Stimulated activated CD8-positive, alpha-beta memory T cell treated with anti-CD3 and anti-CD28 coated beads, Interleukin-4, amount 100 ng/mL, for 1 hour (primary cell): ENCODE data around the gene XIRP1.

Experiments used
- DNase-seq, 2 donors: peaks; one replicate each; pipeline ENCODE4 v3.0.0-alpha.2; 2020; ENCODE audit warnings: low read depth in 2 of 2, low spot score in 1 of 2

XIRP1 gene

DNA sequence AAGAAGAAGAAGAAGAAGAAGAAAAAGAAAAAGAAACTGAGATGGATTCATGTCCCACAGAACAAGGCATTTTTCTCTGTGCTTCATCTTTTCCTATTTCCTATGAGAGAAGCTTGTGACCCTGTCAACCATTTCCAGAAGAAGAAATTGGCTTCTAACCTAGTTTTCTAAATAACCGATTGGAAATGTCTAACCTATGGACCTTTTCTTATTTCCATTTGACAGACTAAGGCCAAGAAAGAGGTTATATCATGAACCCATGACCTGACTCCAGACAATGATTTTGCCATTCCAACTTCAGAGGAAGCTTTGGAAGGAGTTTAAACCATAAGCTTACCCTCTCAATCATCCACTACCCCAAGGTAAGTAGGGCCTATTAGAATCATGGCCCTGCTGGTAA, 22.7 kb downstream of the XIRP1 start:
- DNase-seq = no peak

GRCh38 chr3:39168156-39168780, 24.1 kb downstream of the XIRP1 start:
- DNase-seq = no peak

DNA sequence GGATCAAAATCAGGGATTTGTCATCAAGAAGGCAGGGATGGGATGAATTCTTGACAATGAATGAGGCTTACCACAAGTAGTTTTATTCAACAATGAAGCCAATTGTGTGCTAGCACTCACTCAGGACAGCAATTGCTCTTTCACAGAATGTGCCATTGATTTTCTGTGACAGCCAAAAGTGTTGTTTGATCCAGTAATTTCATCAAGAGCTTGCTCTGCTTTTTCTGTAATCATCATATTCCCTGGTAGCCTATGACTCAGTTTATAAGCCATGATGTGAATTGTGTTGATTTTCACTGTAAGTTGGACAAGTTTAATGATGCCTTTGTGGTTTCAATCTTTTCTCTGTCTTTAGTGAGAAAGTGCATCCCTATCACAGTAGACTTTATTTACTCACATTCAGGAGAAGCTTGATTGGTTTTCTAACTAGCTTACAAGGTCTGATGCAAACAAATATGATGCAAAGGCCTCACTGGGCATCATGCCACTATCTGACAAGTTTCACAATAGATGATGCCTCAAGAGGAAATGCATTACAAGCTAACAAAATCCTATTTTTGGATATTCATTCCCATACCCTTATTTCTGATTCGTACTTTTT, 25.4 kb downstream of the XIRP1 start:
- DNase-seq = no peak

GRCh38 chr3:39166134-39166710, 26.2 kb downstream of the XIRP1 start:
- DNase-seq = no peak

DNA sequence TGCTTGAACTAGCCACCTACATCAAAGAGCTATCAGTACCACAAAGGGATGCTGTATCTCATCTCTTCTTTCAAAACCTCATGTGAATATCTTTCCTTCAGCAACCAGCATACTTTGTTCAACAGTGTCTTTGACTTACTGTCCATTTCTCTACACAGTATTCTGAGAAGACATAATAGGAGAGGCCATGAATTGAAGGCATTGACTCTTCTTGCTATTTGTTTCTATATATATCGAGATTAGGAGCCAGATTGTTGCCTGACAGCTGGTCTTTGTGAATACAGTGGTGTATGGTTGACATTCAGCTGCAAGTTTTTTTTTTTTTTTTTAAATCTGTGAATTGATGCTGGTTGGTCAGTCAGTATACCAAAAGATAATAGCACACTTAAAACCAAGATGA, 26.9 kb downstream of the XIRP1 start:
- no peak for DNase-seq

GRCh38 chr3:39164414-39164813, 28.0 kb downstream of the XIRP1 start:
- DNase-seq = no peak

DNA sequence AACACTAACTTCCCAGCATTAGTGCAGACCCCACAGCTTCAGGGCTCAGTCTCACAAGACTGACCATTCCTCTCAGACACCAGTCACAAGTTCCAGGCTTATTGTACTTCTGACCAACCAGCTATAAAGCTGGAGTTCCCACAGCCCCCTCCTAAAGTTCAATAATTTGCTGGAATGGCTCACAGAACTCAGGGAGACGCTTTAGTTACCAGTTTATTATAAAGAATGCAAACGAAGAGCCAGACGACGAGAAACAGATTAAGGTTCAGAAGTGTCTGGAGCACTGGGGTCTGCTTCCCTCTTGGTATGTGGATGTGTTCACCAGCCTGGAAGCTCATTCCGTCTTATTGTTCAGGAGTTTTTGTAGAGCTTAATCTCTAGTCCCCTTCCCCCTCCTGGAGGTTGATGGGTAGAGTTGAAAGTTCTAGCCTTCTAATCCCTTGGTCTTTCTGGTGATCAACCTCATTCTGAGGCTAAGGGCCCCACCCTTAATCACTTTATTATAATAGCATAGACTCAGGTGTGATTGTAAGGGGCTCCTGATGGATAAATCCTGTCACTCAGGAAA, 34.2 kb downstream of the XIRP1 start:
- no peak for DNase-seq

DNA sequence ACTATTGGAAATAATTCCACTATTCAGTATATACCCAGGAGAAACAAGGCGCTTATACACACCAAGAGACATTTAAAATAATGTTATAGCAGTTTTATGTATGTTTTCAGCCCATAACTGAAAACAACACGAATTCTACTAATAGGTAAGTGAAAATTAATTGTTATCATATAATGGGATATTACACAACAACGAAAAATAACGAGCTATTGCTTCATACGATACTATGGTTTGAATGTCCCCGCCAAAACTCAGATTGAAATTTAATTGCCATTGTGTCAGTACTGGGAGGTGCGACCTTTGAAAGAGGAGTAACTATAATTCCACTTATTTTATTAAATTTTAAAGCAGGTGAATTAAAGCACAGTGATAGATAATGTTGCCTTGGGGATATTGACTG, 35.0 kb downstream of the XIRP1 start:
- DNase-seq = no peak

DNA sequence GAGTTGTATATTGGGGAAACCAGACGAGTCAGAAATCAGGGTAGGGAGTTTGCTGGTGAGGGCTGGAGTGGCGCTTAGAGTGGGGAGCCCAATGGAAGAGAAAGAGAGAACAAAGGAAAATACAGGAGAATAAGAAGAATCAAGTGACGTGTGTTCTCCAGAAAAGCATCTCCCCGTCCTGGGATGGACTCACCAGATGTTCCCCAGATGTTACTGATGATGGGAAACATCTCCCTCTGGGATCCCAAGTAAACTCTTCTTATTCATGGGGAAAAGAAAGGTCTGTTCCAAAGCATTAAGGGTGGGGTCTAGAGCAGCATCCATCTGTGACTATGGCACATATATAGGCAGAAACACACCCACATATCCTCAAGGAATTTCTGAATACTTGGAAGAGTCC, 36.0 kb downstream of the XIRP1 start:
- DNase-seq = no peak

- no peak for DNase-seq
Observed at GRCh38 chr3:39154280-39155021, 37.9 kb downstream of the XIRP1 start.

- DNase-seq = no peak
Observed at GRCh38 chr3:39153977-39154279, 38.5 kb downstream of the XIRP1 start.

DNA sequence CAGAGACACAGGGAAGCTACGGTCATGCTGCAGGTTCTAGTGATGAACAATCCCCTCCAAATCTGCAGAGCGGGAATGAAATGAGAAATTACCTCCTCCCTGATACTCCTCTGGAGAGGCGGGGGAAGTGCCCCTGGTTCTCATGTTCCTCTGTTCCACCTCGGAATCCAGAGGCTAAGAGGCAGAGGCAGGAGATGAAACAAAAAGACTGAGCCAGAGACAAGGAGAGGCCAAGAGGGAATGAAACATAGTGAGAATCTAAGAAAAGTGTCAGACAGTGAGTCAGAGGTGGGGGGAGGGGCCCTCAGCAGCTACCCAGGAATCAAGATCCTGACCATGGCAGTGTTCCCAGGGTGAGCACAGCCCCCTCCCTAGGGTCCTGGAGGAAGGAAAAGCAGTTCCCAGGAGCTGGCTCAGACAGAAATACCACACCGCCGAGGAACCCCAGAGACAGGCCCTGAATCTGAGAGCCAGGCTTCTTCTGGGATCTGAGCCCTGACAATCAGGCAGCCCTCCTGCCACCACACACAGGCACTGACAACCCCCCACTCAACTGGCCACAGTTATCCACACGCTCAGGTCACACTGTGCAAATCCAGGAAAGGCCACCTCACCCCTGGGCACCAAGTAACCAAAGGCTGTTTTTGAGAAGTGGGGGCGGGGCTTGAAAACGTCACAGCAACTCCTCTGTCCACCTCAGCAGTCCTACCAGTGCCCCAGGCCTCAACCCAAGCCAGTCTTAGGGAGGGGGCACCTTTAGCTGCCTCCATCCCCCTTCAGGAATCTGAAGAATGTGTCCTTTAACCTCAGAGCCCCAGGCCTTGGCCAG, 41.4 kb downstream of the XIRP1 start:
- no peak for DNase-seq

DNA sequence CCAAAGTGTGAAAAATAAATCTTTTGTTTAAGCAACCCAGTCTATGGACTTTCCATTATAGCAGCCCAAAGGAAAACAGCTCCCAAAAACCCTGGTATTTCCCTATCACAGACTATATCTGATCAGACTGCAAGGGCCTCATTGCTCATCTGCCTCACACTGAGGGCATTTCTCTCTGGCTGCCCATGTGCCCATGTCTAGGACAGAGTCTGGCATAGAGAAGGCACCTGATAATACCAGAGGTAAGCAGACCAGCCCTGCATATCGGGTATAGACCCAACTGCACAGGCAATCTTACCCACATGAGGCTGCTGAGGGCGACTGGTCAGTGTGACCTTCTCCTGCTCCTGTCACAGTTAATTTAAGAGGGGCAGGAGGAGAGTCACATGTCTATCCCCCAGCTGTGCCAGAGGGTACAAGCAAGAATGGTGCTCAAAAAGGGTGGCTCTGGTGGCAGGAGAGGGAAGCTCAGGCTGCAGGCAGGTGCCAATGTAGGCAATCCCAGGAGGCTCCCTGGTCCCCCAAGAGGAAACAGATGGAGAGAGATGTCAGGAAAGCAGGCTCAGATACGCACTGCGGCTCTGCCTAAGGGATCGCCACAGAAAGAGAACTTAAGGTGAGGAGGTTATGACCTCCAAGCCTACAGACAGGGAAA, 42.1 kb downstream of the XIRP1 start:
- no peak for DNase-seq

GRCh38 chr3:39149498-39150147, 42.8 kb downstream of the XIRP1 start:
- DNase-seq = no peak

GRCh38 chr3:39149059-39149455, 43.3 kb downstream of the XIRP1 start:
- no peak for DNase-seq

DNA sequence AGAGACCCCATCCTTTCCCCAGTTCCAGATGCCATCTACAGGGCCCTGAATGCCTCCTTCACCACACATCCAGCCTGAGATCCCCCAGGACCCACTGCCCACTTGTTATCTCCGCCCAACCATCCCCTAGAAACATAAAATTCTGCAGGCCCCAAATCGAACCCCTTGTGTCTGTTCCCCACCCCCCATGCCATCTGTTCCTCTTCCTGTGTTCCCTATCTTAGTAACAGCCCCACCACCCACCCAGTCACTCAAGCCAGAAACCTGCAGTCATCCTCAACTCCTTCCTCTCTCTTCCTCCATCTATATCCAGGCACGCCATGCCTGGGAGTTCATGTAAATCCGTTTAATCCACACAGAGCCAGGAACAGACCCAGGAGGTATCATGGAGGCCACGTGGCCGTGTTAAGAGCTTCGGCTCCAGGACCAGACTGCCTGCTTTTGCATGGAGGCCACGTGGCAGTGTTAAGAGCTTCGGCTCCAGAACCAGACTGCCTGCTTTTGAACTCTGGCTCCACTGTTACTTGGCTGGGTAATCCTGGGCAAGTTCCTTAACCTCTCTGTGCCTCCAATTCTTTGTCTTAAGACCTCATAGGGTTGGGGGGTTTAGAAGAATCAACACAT, 43.8 kb downstream of the XIRP1 start:
- no peak for DNase-seq

DNA sequence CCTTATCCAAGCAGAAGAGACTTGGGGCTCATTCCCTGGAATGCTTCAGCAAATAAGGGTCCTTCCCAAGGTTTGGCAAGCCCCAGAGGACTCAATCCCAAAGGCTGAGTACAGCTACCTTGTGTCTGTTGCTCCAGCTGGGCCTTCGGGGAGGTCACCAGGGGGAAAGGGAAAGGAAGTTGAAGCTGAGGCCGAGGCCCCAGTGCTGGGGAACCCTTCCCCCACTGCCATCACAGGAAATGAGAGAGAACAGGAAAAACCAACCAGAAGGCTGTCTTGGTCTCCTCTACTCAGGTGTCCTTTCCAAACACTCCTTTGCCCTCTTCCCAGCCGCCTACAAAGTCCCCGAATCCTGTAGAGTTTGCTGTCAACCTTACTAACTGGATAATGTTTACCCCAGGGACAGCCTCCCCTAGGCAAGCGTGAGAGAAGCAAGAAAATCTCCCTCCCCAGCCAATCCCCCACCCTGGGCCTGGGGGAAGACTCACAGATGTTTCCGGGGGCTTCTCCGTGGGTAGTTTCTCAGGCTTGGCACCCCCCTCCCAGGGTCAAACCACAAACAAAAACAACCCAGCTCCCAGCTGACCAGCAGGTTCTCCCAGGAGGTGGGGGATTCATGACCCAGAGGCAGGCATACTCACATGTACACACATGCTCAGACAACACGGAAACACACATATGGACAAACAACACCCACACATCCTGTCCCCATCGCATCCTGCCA, 44.5 kb downstream of the XIRP1 start:
- no peak for DNase-seq

GRCh38 chr3:39146611-39147591, 45.5 kb downstream of the XIRP1 start:
- DNase-seq = no peak
